Lower leg skin (tissue), 3 donors: ENCODE data around the gene PRAMEF9.
"Not testable (repeated sequence)": the region's sequence is repeated elsewhere in the genome, so short reads cannot be mapped to it uniquely, and the experiment has no call there.

Source experiments
- POLR2A ChIP-seq, 2 donors: fragments of 450-650 bp; IDR thresholded peaks; one replicate each; pipeline ENCODE4 v1.6.1; 2016 to 2017; ENCODE audit warnings: antibody characterized with exemption in 2 of 2, mild to moderate bottlenecking in 1 of 2, moderate library complexity in 1 of 2
- TF ChIP-seq, protein P1 (sequence below), 3 donors: fragments of 450-650 bp; IDR thresholded peaks; one replicate each; pipeline ENCODE4 v1.5.1; 2016; ENCODE audit warnings: antibody characterized with exemption in 3 of 3, mild to moderate bottlenecking in 3 of 3, moderate library complexity in 2 of 3

- TF ChIP-seq, protein P1, sequence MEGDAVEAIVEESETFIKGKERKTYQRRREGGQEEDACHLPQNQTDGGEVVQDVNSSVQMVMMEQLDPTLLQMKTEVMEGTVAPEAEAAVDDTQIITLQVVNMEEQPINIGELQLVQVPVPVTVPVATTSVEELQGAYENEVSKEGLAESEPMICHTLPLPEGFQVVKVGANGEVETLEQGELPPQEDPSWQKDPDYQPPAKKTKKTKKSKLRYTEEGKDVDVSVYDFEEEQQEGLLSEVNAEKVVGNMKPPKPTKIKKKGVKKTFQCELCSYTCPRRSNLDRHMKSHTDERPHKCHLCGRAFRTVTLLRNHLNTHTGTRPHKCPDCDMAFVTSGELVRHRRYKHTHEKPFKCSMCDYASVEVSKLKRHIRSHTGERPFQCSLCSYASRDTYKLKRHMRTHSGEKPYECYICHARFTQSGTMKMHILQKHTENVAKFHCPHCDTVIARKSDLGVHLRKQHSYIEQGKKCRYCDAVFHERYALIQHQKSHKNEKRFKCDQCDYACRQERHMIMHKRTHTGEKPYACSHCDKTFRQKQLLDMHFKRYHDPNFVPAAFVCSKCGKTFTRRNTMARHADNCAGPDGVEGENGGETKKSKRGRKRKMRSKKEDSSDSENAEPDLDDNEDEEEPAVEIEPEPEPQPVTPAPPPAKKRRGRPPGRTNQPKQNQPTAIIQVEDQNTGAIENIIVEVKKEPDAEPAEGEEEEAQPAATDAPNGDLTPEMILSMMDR (IDR thresholded peaks at IDR 0.05), result not testable (repeated sequence)
- not testable (repeated sequence) for TF ChIP-seq POLR2A (IDR thresholded peaks at IDR 0.05)
Observed at GRCh38 chr1:13216619-13217018, 45.0 kb downstream of the PRAMEF9 start.
